ENCODE data around the gene DMBX1. TPM values are rescaled to one million over a fixed set of nuclear protein-coding genes. Genes with fewer than 3 reads are reported as not detected.
A peak's percentile ranks its signal among the peaks of the same experiment; 100 is the strongest.

The DMBX1 gene
- total RNA-seq, 2 experiments from 2014 or later: 0.11 TPM; not detected in 1

- no peak for DNase-seq
- ATAC-seq (ENCODE audit: low read depth): peak; percentile 48
- Mint-ChIP-seq H3K4me1 (peaks cover 17% of the 10 kb centered on the region), H3K36me3 (no peaks in the 10 kb centered on the region), H3K9me3 (no peaks in the 10 kb centered on the region), H3K27ac (no peak overlapping the region), H3K27me3 (peaks cover 25% of the 10 kb centered on the region), H3K4me3 (no peak overlapping the region)
- POLR2A ChIA-PET: no interaction called here
These were observed 32.7 kb downstream of the DMBX1 start for GRCh38 chr1:46522184-46522968.

GRCh38 chr1:46522969-46523320 is 33.3 kb downstream of the DMBX1 start:
- Mint-ChIP-seq H3K36me3 (no peaks in the 10 kb centered on the region), H3K4me1 (peaks cover 18% of the 10 kb centered on the region), H3K27ac (no peak overlapping the region), H3K27me3 (peaks cover 21% of the 10 kb centered on the region), H3K4me3 (no peak overlapping the region), H3K9me3 (no peaks in the 10 kb centered on the region)
- POLR2A ChIA-PET: no interaction called here
- DNase-seq (no peak), ATAC-seq (ENCODE audit: low read depth) (no peak)

- no peak overlapping the region for H3K27ac Mint-ChIP-seq
- no peaks in the 10 kb centered on the region for H3K36me3 Mint-ChIP-seq
- H3K9me3 Mint-ChIP-seq: no peaks in the 10 kb centered on the region
- POLR2A ChIA-PET: no interaction called here
- no peak for DNase-seq
- no peak overlapping the region for H3K4me3 Mint-ChIP-seq
- peaks cover 14% of the 10 kb centered on the region for H3K27me3 Mint-ChIP-seq
- H3K4me1 Mint-ChIP-seq: peaks cover 25% of the 10 kb centered on the region
- no peak for ATAC-seq (ENCODE audit: low read depth)
These were observed 34.1 kb downstream of the DMBX1 start for GRCh38 chr1:46523496-46524353.

GRCh38 chr1:46524843-46525242 is 35.2 kb downstream of the DMBX1 start:
- no peaks in the 10 kb centered on the region for H3K36me3 Mint-ChIP-seq
- H3K27me3 Mint-ChIP-seq: peaks cover 14% of the 10 kb centered on the region
- H3K27ac Mint-ChIP-seq: no peak overlapping the region
- no peaks in the 10 kb centered on the region for H3K9me3 Mint-ChIP-seq
- ATAC-seq (ENCODE audit: low read depth) (no peak), DNase-seq (no peak)
- POLR2A ChIA-PET: no interaction called here
- H3K4me1 Mint-ChIP-seq: peaks cover 32% of the 10 kb centered on the region
- H3K4me3 Mint-ChIP-seq: no peak overlapping the region

DNA sequence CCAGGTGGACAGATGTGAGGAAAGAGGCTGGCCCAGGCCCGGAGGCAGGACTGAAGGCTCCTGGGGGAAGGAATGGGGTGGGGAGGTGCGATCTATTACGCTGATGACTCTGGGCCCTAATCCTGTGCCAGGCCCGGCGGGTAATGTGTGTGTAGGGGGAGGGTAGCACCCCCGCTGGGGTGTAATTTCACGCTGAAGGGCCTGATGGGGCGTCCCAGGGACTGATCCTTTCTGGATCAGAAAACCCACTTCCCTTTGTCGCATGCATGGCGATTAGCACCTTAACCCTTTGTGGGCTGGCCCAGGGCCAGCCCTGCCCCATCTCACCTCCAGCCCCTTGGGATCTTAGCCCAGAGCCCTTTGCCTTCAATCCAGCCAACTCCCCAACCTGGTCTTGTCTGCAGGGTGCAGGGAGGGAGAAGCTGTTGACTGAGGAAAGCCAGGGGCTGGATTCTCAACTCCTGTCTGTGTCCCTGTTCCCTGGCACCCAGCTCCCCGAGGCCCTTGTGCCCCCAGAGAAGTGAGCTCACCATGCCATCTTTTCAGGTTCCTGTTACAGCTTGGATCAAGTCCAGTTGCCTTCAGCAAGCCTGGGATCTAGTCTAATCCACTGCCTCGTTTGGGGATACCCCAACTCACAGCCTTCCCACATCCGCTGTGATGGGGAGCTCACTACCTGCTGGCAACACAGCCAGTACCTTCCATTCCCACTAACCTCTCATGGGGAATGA is 35.8 kb downstream of the DMBX1 start:
- Mint-ChIP-seq H3K27ac (no peak overlapping the region), H3K4me3 (no peak overlapping the region), H3K4me1 (peaks cover 31% of the 10 kb centered on the region), H3K36me3 (no peaks in the 10 kb centered on the region), H3K27me3 (peaks cover 14% of the 10 kb centered on the region), H3K9me3 (no peaks in the 10 kb centered on the region)
- POLR2A ChIA-PET: no interaction called here
- DNase-seq: no peak
- no peak for ATAC-seq (ENCODE audit: low read depth)

DNA sequence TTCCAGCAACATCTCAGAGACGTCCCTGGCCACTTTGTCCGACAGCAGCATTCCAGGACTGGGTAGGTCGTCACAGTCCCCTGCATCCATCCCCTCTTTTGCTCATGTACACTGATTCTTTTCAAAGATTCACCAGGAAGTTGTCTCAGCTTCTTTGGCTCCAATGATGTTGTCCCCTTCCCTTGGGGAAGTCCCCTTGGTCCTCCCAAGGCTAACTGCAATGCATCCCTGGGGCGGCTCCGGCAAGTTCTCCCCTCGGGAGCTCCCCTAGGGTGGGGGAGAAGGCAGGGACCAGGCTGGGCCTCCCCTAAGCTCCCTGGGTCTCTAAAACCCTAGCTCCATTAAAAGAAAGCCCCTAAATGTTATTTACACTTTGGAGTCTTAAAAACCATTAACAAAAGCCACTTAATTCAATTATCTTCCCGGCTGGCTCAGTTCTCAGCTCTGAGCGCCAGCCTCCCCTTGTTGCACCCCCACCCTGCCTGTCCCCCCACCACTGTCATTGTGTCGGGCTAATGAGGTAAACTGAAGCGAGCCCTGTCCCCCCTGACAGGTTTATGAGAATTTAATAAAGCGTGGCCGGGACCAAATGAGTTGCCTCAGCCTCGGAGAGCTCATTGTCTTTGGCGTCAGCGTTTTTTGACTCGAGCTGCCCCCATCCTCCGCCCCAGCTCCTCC is 36.5 kb downstream of the DMBX1 start:
- Mint-ChIP-seq H3K9me3 (no peaks in the 10 kb centered on the region), H3K27me3 (peaks cover 14% of the 10 kb centered on the region), H3K4me3 (no peak overlapping the region), H3K4me1 (peaks cover 29% of the 10 kb centered on the region), H3K36me3 (no peaks in the 10 kb centered on the region), H3K27ac (no peak overlapping the region)
- POLR2A ChIA-PET: no interaction called here
- no peak for ATAC-seq (ENCODE audit: low read depth)
- DNase-seq: no peak

- no peak overlapping the region for H3K27ac Mint-ChIP-seq
- DNase-seq: no peak
- no peaks in the 10 kb centered on the region for H3K9me3 Mint-ChIP-seq
- POLR2A ChIA-PET: no interaction called here
- no peaks in the 10 kb centered on the region for H3K36me3 Mint-ChIP-seq
- H3K4me1 Mint-ChIP-seq: peaks cover 25% of the 10 kb centered on the region
- no peak for ATAC-seq (ENCODE audit: low read depth)
- no peak overlapping the region for H3K4me3 Mint-ChIP-seq
- H3K27me3 Mint-ChIP-seq: peaks cover 14% of the 10 kb centered on the region
These were observed 37.2 kb downstream of the DMBX1 start for GRCh38 chr1:46526691-46527291.

GRCh38 chr1:46527474-46528296 is 38.0 kb downstream of the DMBX1 start:
- DNase-seq (peak; percentile 85), ATAC-seq (ENCODE audit: low read depth) (peak; percentile 62)
- no peak overlapping the region for H3K27ac Mint-ChIP-seq
- no peak overlapping the region for H3K4me3 Mint-ChIP-seq
- no peaks in the 10 kb centered on the region for H3K9me3 Mint-ChIP-seq
- POLR2A ChIA-PET: no interaction called here
- H3K4me1 Mint-ChIP-seq: peaks cover 17% of the 10 kb centered on the region
- H3K27me3 Mint-ChIP-seq: peaks cover 14% of the 10 kb centered on the region
- no peaks in the 10 kb centered on the region for H3K36me3 Mint-ChIP-seq

GRCh38 chr1:46528297-46528955 is 38.8 kb downstream of the DMBX1 start:
- H3K9me3 Mint-ChIP-seq: no peaks in the 10 kb centered on the region
- no peaks in the 10 kb centered on the region for H3K36me3 Mint-ChIP-seq
- POLR2A ChIA-PET: no interaction called here
- H3K4me1 Mint-ChIP-seq: peaks cover 16% of the 10 kb centered on the region
- H3K27me3 Mint-ChIP-seq: peaks cover 14% of the 10 kb centered on the region
- DNase-seq (no peak), ATAC-seq (ENCODE audit: low read depth) (no peak)
- no peak overlapping the region for H3K27ac Mint-ChIP-seq
- H3K4me3 Mint-ChIP-seq: peak overlapping the region; percentile 16

GRCh38 chr1:46529031-46529630 is 39.5 kb downstream of the DMBX1 start:
- no peak for DNase-seq
- Mint-ChIP-seq H3K36me3 (no peaks in the 10 kb centered on the region), H3K27ac (peak overlapping the region; percentile 49), H3K4me3 (no peak overlapping the region), H3K27me3 (peaks cover 19% of the 10 kb centered on the region), H3K9me3 (no peaks in the 10 kb centered on the region), H3K4me1 (peaks cover 20% of the 10 kb centered on the region)
- POLR2A ChIA-PET: no interaction called here
- ATAC-seq (ENCODE audit: low read depth): no peak

- ATAC-seq (ENCODE audit: low read depth) (no peak), DNase-seq (no peak)
- POLR2A ChIA-PET: no interaction called here
- H3K27ac Mint-ChIP-seq: no peak overlapping the region
- no peak overlapping the region for H3K4me3 Mint-ChIP-seq
- peaks cover 28% of the 10 kb centered on the region for H3K27me3 Mint-ChIP-seq
- H3K9me3 Mint-ChIP-seq: no peaks in the 10 kb centered on the region
- no peaks in the 10 kb centered on the region for H3K36me3 Mint-ChIP-seq
- H3K4me1 Mint-ChIP-seq: peaks cover 18% of the 10 kb centered on the region
These were observed 40.7 kb downstream of the DMBX1 start for GRCh38 chr1:46530311-46530710.

All from activated naive CD8-positive, alpha-beta T cell treated with anti-CD3 and anti-CD28 coated beads, Interleukin-2, amount 10 ng/mL, durations not matched to agents 7 days and 5 days (primary cell).